GM06990 (cell line): ENCODE measurements around the gene TSC22D4.

Experiments used
- DNase-seq: peaks from one replicate; pipeline ENCODE4 v3.0.0-alpha.2; 2011; ENCODE audit not compliant: insufficient read length; ENCODE audit errors: extremely low read depth
- H3K27me3 ChIP-seq: replicated peaks from 2 replicates; pipeline ENCODE4 v1.6.0; 2011; ENCODE audit warnings: low read length; ENCODE audit not compliant: control insufficient read depth, insufficient read depth
- H3K36me3 ChIP-seq: 2 replicates; pipeline ENCODE4 v1.5.1; 2011; ENCODE audit warnings: low read length; ENCODE audit not compliant: control insufficient read depth, insufficient read depth
- H3K4me3 ChIP-seq: replicated peaks from 2 replicates; pipeline ENCODE4 v1.5.1; 2011; ENCODE audit warnings: low read depth, mild to moderate bottlenecking, control low read depth, low read length
- CTCF ChIP-seq: IDR thresholded peaks from 2 replicates; pipeline ENCODE4 v1.5.1; 2011; ENCODE audit warnings: low read length, control low read depth, mild to moderate bottlenecking, inconsistent platforms; ENCODE audit not compliant: insufficient read depth, poor library complexity, severe bottlenecking

TSC22D4 gene

DNA sequence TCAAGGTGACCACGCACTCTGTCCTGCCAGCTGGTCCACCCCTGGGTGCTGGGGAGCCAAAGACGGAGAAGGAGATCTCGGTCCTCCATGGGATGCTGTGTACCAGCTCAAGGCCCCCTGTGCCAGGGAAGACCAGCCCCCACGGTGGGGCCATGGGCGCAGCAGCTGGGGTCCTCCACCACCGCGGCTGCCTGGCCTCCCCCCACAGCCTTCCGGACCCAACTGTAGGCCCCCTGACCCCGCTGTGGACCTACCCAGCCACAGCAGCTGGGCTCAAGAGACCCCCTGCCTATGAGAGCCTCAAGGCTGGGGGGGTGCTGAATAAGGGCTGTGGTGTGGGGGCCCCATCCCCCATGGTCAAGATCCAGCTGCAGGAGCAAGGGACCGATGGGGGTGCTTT is 10.1 kb upstream of the TSC22D4 start:
- no peak for TF ChIP-seq CTCF
- Histone ChIP-seq H3K27me3 (no peaks in the 10 kb centered on the region), H3K36me3 (no peaks in the 10 kb centered on the region), H3K4me3 (no peak overlapping the region)
- DNase-seq: no peak

DNA sequence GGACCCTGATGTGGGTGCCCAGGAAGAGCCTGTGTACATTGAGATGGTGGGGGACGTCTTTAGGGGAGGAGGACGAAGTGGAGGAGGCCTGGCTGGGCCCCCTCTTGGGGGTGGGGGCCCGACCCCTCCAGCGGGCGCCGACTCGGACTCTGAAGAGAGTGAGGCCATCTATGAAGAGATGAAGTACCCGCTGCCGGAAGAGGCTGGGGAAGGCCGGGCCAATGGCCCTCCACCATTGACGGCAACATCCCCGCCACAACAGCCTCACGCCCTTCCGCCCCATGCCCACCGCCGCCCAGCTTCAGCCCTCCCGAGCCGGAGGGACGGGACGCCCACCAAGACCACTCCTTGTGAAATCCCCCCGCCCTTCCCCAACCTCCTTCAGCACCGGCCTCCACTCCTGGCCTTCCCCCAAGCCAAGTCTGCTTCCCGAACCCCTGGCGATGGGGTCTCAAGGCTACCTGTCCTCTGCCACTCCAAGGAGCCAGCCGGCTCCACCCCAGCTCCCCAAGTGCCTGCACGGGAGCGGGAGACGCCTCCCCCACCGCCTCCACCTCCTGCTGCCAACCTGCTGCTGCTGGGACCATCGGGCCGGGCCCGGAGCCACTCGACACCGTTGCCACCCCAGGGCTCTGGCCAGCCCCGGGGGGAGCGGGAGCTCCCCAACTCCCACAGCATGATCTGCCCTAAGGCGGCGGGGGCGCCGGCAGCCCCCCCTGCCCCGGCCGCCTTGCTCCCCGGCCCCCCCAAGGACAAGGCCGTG is 9.5 kb upstream of the TSC22D4 start:
- H3K27me3 ChIP-seq: no peaks in the 10 kb centered on the region
- DNase-seq: no peak

DNA sequence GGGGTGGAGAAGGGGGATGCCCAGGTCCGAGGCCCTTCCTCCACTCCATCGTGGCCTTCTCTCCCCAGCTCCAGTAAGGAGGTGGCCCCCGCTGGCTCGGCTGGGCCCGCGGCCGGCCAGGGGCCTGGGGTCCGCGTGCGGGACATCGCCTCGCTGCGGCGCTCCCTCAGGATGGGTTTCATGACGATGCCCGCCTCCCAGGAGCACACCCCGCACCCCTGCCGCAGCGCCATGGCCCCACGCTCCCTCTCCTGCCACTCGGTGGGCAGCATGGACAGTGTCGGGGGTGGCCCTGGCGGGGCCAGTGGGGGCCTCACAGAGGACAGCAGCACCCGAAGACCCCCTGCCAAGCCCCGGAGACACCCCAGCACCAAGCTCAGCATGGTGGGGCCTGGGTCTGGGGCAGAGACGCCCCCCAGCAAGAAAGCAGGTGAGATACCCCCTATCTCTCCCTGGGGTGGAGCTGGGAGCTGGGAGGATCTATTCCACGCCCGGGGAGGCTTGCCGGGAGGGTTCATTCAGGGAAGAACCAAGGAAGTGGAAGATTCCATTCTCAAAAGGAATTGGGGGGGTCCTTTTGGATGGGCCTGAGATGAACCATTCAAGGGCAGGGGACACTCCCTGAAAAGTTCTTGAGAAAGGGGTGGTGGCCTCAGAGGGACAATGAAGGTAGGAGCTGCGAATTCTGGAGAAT is 7.9 kb upstream of the TSC22D4 start:
- Histone ChIP-seq H3K36me3 (no peaks in the 10 kb centered on the region), H3K4me3 (no peak overlapping the region), H3K27me3 (no peaks in the 10 kb centered on the region)
- no peak for TF ChIP-seq CTCF
- DNase-seq: no peak

More for the DNA sequence above, 9.5 kb upstream of the TSC22D4 start:
- Histone ChIP-seq H3K4me3 (no peak overlapping the region), H3K36me3 (no peaks in the 10 kb centered on the region)
- no peak for TF ChIP-seq CTCF

DNA sequence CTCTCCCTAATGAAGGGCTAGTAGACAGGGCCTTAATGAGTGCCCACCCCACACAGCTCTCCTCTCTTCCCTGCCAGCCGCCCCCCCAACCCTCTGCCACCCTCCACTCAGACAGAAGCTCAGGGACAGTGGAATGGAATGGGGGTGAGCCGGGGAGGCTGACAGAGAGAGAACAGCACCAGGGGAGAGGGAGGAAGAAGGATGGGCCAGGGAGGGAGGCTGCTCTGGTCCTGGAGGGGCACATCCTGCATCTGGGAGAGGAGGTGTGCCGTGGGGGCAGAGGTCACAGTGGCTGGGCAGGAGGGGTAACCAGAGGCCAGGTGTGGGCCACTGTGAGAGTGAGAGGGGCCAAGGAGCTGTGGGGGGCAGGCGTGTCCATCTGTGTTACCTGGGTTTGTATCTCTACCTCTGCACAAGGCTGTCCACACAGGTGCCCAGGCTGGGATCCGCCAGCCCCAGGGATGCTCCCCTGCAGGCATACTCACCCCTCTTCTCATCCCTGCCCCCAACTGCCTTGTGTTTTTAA is 7.2 kb upstream of the TSC22D4 start:
- Histone ChIP-seq H3K4me3 (no peak overlapping the region), H3K36me3 (no peaks in the 10 kb centered on the region), H3K27me3 (no peaks in the 10 kb centered on the region)
- DNase-seq: no peak
- TF ChIP-seq CTCF: no peak

GRCh38 chr7:100485471-100485876 is 6.5 kb upstream of the TSC22D4 start:
- DNase-seq: no peak
- no peak overlapping the region for H3K4me3 ChIP-seq

More at GRCh38 chr7:100485471-100485876, 6.5 kb upstream of the TSC22D4 start:
- Histone ChIP-seq H3K36me3 (no peaks in the 10 kb centered on the region), H3K27me3 (no peaks in the 10 kb centered on the region)
- no peak for TF ChIP-seq CTCF
